ENCODE data around the gene OR4D2.

- no peak for TF ChIP-seq CTCF (IDR thresholded peaks at IDR 0.05)
- TF ChIP-seq POLR2A (IDR thresholded peaks at IDR 0.05) = no peak
Measured at GRCh38 chr17:58156839-58157803, 9.7 kb upstream of the OR4D2 start.
